GM18498 (cell line): Measurements from ENCODE around the gene CCR3.

Source experiments
- ATAC-seq: cut with Tn5 transposase; IDR thresholded peaks from one replicate; pipeline ENCODE4 v1.9.1; 2021; ENCODE audit warnings: mild to moderate bottlenecking, moderate library complexity; ENCODE audit not compliant: unreplicated experiment

The CCR3 gene

GRCh38 chr3:46270474-46270873 lies 28.2 kb downstream of the CCR3 start:
- no peak for ATAC-seq

- ATAC-seq = no peak
Observed at GRCh38 chr3:46271209-46271745, 29.0 kb downstream of the CCR3 start.

- no peak for ATAC-seq
Observed at GRCh38 chr3:46272028-46272451, 29.8 kb downstream of the CCR3 start.

- peak; percentile 69 for ATAC-seq
Observed at GRCh38 chr3:46276497-46277099, 34.3 kb downstream of the CCR3 start.

GRCh38 chr3:46277476-46277875 lies 35.2 kb downstream of the CCR3 start:
- ATAC-seq = no peak

- ATAC-seq = no peak
Observed at GRCh38 chr3:46278816-46279672, 36.8 kb downstream of the CCR3 start.

- ATAC-seq = no peak
Observed at GRCh38 chr3:46280105-46280797, 38.0 kb downstream of the CCR3 start.

GRCh38 chr3:46281551-46281950 lies 39.3 kb downstream of the CCR3 start:
- ATAC-seq = no peak

GRCh38 chr3:46282041-46282440 lies 39.8 kb downstream of the CCR3 start:
- no peak for ATAC-seq

GRCh38 chr3:46282696-46283095 lies 40.4 kb downstream of the CCR3 start:
- no peak for ATAC-seq

- ATAC-seq = no peak
Observed at GRCh38 chr3:46283881-46284450, 41.7 kb downstream of the CCR3 start.

GRCh38 chr3:46284981-46285683 lies 42.9 kb downstream of the CCR3 start:
- ATAC-seq = no peak

- no peak for ATAC-seq
Observed at GRCh38 chr3:46285931-46286619, 43.8 kb downstream of the CCR3 start.

- no peak for ATAC-seq
Observed at GRCh38 chr3:46286947-46287565, 44.8 kb downstream of the CCR3 start.

- ATAC-seq = no peak
Observed at GRCh38 chr3:46289551-46289950, 47.3 kb downstream of the CCR3 start.

GRCh38 chr3:46289966-46290365 lies 47.7 kb downstream of the CCR3 start:
- ATAC-seq = no peak

- ATAC-seq = no peak
Observed at GRCh38 chr3:46291046-46291445, 48.8 kb downstream of the CCR3 start.

GRCh38 chr3:46293035-46293724 lies 50.9 kb downstream of the CCR3 start:
- ATAC-seq = no peak
